GM18511 (cell line): ENCODE data around the gene FNIP1.
"Not testable (repeated sequence)": the region's sequence is repeated elsewhere in the genome, so short reads cannot be mapped to it uniquely, and the experiment has no call there.

Experiments used
- ATAC-seq: cut with Tn5 transposase; IDR thresholded peaks from one replicate; pipeline ENCODE4 v1.9.1; 2021; ENCODE audit warnings: mild to moderate bottlenecking, moderate library complexity; ENCODE audit not compliant: unreplicated experiment

The FNIP1 gene

DNA sequence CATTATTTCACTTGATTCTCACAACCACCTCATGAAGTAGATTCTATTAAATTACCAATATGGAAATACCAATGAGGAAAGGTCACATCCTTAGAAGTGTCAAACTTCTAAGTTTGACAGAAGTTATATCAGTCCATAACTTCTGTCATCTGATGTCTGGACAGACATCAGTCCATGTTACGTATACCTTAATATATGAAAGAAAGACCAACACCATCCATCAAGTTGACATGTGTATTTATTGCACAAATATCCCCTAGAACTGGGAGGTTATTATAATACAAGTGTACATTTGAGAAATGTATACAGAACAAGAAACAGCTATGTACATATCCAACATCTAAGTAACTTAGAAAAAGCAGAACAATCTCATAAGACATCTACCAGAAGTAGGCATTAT is 155.3 kb downstream of the FNIP1 start:
- no peak for ATAC-seq

DNA sequence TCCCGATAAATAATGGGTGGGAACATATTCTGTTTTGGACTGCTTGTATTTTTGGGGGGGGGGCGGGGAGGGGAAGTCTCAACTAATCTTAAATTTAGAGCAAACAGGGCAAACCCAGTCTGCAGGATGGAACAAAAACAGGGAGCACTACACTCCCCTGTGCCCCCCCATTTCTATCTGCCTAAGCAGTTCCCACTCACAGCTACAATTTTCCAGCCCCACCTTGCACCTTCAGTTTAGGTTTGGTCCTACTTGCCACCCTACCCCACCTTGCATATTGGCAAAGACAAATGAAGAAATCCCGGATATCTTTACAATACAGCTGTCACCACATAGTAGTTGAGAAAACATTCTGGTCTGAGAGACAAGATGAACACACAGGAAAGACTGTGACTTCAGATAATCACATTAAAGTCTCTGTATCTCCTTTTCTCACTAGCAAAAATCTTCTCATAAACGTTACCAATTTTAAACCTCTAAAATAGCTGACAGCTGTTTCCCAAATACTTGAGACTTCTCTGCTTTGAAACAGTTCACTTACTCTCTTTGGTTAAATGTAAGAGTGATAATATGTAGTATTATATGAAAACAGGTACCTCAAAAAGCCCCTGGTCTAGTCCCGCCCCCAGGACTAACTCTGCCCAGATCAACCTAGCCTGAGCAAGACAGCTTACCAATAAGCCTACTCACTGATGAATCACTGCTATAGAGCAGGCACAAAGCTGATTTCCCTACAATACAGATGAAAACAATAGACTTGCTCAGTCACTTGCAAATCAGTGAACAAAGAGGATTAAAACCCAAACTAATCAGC is 156.6 kb downstream of the FNIP1 start:
- peak; percentile 64 for ATAC-seq

DNA sequence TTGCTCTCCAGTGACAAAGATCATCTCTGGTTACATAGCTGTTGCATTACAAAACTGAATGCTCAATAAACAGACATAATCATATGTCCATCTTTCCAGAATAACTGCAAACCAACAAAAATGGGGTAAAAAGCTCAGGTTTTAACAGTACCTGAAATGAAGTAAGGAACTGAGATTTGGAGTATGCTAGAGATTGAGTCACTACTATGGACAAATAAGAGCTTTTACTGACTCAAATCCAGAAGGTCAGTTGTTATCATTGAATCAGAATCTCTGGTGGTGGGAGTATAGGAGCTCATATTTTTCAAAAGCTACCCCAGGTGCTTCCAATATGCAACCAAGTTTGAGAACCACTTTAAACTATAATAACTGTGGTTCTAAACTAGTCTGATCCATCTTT is 157.7 kb downstream of the FNIP1 start:
- ATAC-seq: no peak

DNA sequence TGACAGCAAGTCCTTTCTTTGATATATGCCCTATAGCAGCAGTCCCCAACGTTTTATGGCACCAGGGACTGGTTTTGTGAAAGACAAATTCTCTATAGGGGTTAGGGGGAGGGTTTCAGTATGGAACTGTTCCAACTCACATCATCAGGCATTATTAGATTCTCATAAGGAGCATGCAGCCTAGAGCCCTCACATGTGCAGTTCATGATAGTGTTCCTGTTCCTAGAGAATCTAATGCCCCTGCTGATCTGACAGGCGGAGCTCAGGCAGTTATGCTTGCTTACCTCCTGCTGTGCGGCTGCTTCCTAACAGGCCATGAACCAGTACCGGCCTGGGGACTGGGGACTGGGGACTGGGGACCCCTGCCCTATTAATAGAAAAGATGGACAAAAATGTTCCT is 159.1 kb downstream of the FNIP1 start:
- no peak for ATAC-seq

DNA sequence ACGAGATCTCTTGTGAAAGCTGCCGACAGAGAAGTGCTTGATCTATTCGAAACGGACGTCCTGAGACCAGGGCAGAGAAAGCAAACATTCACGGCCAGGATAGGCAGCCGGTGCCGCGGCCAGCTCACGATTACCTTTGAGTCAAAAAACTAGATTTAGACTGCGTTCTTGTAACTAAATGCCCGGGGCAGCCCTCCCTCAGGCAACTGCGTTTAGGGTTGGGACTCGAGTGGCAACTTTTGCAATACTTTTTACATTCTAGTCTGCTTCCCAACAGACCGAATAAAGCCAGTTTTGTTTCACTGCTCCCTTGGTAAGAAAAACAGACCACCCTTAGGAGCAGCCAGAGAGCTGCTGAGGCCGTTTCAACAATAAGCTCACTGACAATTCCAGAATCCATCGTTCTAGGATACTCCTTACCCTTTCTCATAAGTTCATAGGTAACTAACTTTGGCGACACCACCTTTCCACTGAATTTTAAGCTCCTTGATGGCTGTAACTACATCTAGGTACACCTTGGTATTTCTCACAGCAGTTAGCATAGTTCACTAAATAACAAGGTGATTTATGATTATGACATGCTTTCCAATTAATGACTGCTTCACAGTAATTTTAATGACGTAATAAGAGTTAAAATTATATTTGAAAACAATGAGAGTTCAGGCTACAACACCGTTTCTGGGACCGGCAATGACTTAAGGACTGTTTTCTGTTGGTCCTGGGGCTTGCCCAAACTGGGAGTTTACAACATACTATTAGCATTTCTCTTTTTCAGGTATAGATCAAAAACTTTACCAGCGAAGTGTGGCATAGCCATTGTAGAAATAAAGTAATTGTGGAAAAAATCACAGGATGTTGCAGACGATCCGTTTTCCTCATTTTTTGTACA is 160.9 kb downstream of the FNIP1 start:
- no peak for ATAC-seq

DNA sequence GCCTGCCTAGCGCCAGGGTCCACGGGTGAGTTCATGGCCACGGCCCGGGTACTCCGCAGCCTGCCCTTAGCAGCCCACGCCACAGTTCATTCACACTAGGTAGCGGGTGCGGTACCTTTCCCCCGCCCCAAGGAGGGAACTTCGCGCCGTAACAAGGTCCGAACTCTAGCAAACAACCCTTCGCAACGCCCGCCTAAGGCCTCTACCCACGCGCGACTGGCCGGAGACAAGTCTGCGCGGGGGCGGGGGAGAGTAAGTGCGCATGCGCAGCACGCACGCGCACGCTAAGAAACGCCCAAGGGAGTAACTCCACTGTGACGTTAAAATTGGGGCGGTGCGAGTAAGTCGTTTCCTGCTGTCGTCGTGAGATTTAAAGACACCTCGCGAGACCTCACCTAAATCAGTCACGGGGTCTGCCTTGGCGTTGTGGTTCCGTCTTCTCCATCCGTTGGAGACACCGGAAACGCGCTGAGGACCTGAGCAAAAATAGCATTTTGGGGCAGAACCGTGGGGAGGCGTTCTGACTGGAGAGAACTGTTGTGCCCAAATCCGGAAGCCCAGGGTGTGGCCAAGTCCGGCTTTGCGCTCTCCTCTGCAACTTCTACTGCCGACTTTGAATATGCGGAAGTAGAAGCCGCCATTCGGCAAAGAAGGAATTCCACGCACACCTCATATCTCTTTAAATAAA is 161.7 kb downstream of the FNIP1 start, which contains the start of gene RAPGEF6:
RAPGEF6 (minus strand) TSS at position 234 of the 688 bp plus-strand sequence; CDS start at position 35, 199 bp downstream.
- peak; percentile 90 for ATAC-seq

DNA sequence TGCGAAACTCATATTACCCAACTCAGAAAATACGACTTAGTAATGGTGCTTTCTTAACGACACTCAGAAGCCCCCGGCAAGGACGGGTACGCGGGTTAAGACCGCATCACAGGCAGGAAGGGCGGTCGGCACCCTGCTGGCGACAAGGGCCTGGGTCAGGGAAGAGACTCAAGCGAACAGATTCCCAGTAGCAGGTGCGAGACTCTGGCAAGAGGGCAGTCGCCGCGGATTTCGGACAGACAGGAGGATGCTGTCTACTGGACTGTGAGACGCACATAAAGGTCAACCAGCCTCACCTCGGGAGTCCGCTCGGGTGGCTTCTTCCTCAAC is 162.2 kb downstream of the FNIP1 start:
- ATAC-seq: peak; percentile 35

DNA sequence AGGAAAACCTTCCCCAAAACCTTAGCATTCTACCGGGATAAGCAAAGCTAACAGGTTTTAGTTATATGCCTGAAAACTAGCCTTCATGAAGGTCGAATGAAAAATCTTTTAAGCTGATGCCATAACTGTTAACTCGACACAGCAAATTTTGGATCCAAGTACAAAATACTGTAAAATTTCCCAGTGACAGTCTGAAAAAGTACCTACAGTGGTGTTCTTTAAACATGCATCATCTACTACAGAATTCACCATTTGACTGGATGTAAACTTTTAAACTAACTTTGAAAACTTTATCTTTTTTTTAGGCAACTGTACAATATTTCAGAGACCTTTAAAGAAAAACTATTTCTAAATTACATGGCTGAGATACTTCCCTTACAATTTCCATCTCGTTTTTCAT is 162.6 kb downstream of the FNIP1 start:
- no peak for ATAC-seq

DNA sequence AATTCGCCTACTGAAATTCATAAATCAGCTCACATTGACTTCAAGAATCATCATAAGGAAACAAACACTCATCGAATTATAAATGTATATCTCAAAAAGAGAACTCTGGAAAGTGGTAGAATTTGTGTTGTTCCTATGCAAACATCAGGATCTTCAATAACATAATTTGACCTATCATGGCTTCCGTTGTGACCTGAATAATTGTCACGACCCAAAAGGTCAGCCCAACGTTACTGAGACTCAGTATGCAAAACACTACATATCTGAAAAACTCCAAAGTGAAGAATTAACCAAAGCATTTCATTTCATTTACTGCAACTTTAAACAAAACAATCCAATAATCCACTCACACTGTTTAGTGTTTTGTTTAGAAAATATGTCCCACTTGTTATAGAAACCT is 163.0 kb downstream of the FNIP1 start:
- ATAC-seq: no peak

DNA sequence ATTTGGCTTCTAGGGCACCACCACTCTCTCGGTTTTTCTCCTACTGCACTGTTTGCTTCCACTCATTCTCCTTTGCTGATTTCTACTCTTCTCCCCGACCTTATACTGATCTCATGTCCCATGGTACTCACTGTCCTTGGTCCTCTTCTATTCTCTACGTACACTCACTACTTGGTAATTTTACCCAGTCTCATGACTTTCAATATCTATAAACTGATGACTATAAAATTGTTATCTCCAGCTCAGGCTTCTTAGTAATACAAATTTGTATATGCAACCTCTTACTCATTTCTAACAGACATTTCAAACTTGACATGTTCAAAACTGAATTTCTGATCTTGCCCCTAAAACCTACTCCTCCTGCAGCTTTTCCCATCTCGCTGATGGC is 165.9 kb downstream of the FNIP1 start:
- ATAC-seq: no peak

DNA sequence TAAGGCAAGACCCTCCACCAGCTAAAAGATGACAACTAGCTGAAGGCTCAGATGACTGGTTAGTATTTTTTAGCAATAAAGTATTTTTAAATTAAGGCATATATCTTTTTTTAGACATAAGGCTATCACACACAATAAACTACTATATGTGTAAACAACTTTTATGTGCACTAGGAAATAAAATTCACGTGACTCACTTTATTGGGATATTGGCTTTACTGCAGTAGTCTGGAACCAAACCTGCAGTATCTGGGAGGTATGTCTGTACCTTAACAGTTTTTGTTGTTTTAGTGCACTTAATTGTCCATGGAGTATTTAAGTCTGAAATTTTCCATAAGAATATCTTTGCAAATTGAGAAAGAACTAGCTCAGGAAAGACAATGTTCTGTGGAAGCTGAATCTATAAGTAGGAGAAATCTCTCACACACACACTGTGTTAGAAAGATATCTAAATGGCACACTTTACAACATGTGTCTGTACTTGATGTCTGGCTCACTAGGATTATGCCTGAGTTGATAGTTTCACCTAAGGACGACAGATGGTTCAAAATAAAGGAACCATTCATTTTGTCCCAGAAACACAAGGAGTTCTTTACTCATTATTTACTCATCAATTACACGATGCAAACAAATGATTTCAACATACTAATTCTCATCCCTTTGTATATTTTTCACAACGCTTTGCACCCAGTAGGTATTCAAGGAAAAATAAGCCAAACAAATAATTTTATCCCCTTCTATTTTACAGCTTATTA is 166.4 kb downstream of the FNIP1 start:
- no peak for ATAC-seq

DNA sequence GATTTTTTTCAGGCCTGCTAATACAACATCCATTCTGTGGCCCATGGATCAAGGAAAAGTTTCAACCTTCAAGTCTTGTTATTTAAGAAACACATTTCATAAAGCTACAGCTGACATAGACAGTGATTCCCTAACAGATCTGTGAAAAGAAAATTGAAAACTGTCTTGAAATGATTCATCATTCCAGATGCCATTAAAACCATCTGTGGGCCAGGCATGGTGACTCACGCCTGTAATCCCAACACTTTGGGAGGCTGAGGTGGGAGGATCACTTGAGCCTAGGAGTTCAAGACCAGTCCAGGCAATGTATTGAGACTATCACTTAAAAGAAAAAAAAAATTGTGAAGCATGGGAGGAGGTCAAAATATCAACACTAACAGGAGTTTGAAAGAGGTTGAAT is 167.8 kb downstream of the FNIP1 start:
- ATAC-seq: no peak

DNA sequence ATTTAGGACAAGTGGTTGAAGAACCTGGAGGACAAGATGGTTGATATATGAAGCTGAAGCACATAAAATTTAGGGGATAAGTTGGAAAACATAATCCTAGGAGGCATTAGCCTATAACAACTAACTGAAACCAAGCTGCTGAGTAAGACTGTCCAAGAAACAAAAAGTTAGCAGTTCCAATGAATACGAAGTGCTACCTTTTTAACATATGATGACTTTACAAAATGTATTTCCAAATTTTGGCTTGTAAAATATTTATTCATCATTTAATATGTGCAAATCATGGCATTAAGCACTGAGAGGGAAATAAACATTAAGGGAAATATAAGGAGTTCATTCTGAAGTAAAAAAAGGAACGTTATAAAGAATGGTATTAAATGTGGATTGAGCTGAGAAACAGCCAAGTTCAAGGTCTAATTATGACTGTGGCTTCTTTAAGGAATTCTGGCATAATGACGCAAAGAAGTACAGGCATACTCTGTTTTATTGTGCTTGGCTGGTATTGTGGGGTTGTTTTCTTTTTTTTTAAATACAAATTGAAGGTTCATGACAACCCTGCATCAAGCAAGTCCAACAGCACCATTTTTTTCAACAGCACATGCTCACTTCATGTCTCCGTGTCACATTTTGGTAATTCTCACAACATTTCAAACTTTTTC is 169.5 kb downstream of the FNIP1 start:
- ATAC-seq: no peak

DNA sequence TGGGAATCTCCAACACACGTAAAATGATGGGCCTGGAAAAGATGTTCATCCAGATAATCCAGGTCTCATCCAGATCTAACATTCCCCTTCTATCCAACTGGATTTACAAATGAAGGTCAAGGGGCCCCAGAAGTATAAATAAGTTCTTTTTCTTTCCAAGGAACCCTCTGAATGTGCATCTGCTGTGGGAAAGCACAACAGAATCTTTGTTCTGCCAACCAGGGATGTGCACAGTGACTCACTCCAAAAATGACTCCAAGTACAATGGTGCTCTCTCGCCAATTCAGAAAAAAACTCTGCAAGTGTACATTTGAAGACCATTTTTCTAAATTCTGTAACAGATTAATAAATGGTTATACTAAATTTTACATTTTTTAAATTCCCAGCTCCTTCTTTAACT is 174.2 kb downstream of the FNIP1 start:
- no peak for ATAC-seq

DNA sequence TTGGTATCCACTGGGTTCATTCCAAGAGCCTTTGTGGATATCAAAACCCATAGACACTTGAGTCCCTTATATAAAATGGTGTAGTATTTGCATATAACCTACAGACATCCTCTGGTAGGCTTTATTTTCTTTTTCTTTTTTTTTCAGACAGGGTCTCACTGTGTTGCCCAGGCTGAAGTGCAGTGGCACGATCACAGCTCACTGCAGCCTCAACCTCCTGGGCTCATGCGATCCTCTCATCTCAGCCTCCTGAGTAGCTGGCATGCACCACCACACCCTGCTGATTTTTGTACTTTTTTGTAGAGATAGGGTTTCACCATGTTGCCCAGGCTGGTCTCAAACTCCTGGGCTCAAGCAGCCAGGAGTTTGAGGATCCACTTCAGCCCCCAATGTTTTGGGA is 175.7 kb downstream of the FNIP1 start:
- not testable (repeated sequence) for ATAC-seq

DNA sequence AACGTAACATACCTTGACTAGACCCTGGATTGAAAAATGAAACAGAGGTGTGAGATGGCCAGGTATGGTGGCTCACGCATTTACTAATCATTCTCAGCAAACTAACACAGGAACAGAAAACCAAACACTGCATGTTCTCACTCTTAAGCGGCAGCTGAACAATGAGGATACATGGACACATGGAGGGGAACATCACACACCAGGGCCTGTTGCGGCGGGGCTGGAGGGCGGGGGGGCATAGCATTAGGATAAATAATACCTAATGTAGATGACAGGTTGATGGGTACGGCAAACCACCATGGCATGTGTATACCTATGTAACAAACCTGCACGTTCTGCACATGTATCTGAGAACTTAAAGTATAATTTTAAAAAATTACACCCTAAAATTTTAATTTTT is 177.7 kb downstream of the FNIP1 start:
- ATAC-seq: no peak

DNA sequence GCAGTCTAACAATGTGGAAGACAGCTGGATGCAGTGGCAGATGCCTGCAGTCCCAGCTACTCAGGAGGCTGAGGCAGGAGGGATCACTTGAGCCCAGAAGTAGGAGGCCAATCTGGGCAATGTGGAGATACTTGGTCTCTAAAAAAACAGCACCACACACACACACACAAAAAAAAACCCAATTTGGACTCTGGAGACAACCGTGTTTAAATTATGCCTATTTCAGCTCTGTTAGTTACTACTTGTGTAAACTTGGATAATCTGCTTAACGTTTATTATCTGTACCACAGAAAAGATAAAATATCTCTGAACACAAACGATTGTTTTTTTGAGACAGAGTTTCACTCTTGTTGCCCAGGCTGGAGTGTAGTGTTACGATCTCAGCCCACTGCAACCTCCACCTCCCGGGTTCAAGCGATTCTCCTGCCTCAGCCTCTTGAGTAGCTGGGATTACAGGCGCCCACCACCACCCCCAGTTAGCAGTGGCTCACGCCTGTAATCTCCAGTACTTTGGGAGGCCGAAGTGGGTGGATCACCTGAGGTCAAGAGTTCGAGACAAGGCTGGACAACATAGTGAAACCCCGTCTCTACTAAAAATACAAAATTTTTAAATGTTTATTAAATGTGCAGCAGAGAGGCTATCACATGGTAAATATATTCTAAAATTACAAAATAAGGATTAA is 179.5 kb downstream of the FNIP1 start:
- ATAC-seq: no peak

DNA sequence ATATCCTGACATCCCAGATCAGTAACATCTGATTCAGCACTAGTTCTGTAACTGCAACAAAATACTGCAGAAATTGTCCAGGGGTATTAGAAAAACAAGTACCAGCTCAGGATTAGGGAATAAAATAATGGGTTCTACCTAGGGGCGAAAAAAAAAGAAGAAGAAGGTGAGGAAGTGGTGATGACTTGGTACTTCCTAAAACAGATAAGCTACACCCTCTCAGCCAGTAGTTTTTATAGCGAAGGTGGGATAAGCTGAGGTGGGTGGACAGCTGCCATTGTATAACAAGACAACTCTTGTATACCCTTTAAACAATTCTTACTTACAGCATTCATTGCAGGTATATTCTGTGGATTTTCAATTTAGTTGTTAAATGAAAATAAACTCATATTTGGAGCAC is 180.9 kb downstream of the FNIP1 start:
- no peak for ATAC-seq

DNA sequence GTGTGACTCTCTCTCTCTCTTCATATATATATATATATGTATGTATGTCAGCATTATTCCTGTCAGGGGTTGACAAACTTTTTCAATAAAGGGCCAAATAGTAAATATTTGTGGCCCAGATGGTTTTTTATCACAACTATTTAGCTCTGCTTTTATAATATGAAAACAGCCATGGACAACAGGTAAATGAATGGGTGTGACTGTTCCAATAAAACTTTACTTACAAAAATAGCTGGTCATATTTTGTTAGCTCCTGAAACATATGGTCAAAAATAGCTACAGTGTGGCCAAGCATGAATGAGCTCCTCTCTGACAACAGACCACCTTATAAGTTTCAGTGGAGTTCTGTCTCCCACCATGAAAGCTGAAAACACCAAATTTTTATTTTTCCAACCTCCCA is 183.4 kb downstream of the FNIP1 start:
- no peak for ATAC-seq

DNA sequence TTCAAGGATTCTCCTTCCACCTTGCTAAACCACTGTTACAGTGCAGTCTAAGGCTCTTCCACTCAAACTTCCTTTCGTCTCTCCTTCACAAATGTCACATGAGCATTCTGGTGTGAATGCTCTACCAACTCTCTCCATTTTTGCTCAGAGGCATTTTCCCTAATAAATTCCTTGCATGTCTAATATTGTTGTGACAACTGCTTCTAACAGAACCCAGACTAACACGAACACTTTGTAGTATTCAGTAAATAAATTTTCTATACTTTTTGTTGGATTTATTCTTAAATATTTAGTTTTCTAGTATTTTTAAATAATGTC is 185.8 kb downstream of the FNIP1 start:
- no peak for ATAC-seq
